ENCODE measurements around the gene SLC66A2.
A peak's percentile ranks its signal among the peaks of the same experiment; 100 is the strongest.

The SLC66A2 gene

GRCh38 chr18:79852561-79853302, 98.7 kb downstream of the SLC66A2 start:
- peak in 1 of 42 donors; percentile 8 for DNase-seq
- intact Hi-C loops (cut with DNase I): no loop called here
